B cell (primary cell): ENCODE data around the gene SLC2A13. TPM values are rescaled to one million over a fixed set of nuclear protein-coding genes. Genes with fewer than 3 reads are reported as not detected.

ENCODE experiments used
- ATAC-seq: fragments of 200-7000 bp; cut with Tn5 transposase; one replicate; pipeline ENCODE4 v1.10.0; 2021; ENCODE audit warnings: low read depth, mild to moderate bottlenecking, moderate number of reproducible peaks, moderate library complexity
- CTCF ChIA-PET: fragments of 350-600 bp; sonication (Branson Sonifier 250); formaldehyde crosslinking; loops from one replicate; lab custom pipeline; 2021; ENCODE audit warnings: antibody characterized with exemption, inconsistent platforms; lab: Charles Lee
- POLR2A ChIA-PET: fragments of 350-600 bp; sonication (Branson Sonifier 250); formaldehyde crosslinking; loops from one replicate; lab custom pipeline; 2021; ENCODE audit warnings: antibody characterized with exemption; lab: Charles Lee
- DNase-seq: peaks from one replicate; pipeline ENCODE4 v3.0.0; 2013
- H2AFZ ChIP-seq: 2 replicates; pipeline ENCODE4 v1.6.1; 2012; ENCODE audit warnings: mild to moderate bottlenecking, low read depth, low read length; ENCODE audit not compliant: insufficient read depth, poor library complexity, severe bottlenecking
- H3K27ac ChIP-seq, 2 donors: 1 replicate in 1 of 2; 2 replicates in 1 of 2; pipeline ENCODE4 v1.5.1; 2012 to 2013; ENCODE audit warnings: low read length in 2 of 2, mild to moderate bottlenecking in 2 of 2, moderate library complexity in 1 of 2
- H3K27me3 ChIP-seq, 4 experiments: fragments of 200-600 bp in 1 of 4; sonication (generic) in 1 of 4; replicated peaks in 1 of 4; 1 replicate in 2 of 4; 2 replicates in 2 of 4; pipeline versions ENCODE4 v1.6.1 to v1.7.0; 2013 to 2016; ENCODE audit warnings: low read length in 3 of 4, mild to moderate bottlenecking in 2 of 4, mixed read lengths in 1 of 4, moderate library complexity in 1 of 4; ENCODE audit not compliant: insufficient read depth in 4 of 4, control insufficient read depth in 3 of 4; ENCODE audit errors: control extremely low read depth in 1 of 4
- H3K36me3 ChIP-seq, 2 experiments: replicated peaks in 1 of 2; 1 replicate in 1 of 2; 2 replicates in 1 of 2; pipeline versions ENCODE4 v1.6.1 to v1.7.1; 2013; ENCODE audit warnings: low read length in 1 of 2; ENCODE audit not compliant: insufficient read depth in 2 of 2, control insufficient read depth in 1 of 2; ENCODE audit errors: control extremely low read depth in 1 of 2, extremely low read depth in 1 of 2
- H3K4me1 ChIP-seq, 2 donors: fragments of 200-600 bp in 1 of 2; sonication (generic) in 1 of 2; 1 replicate in 1 of 2; 2 replicates in 1 of 2; pipeline versions ENCODE4 v1.5.1 to v1.6.1; 2013 to 2017; ENCODE audit warnings: low read length in 2 of 2; ENCODE audit not compliant: control insufficient read depth in 2 of 2, insufficient read depth in 2 of 2
- H3K4me2 ChIP-seq: replicated peaks from 2 replicates; pipeline ENCODE3; 2012; ENCODE audit warnings: mild to moderate bottlenecking, low read depth, low read length; ENCODE audit not compliant: poor library complexity, severe bottlenecking
- H3K4me3 ChIP-seq, 5 experiments: fragments of 200-600 bp in 1 of 5; sonication (generic) in 1 of 5; 1 replicate in 3 of 5; 2 replicates in 2 of 5; pipeline versions ENCODE4 v1.5.1 to v1.7.0; 2011 to 2016; ENCODE audit warnings: low read length in 4 of 5, mild to moderate bottlenecking in 4 of 5, low read depth in 2 of 5, control low read depth in 1 of 5, moderate library complexity in 1 of 5; ENCODE audit not compliant: insufficient read depth in 1 of 5; ENCODE audit errors: control extremely low read depth in 1 of 5, extremely low read depth in 1 of 5
- H3K79me2 ChIP-seq: fragments of 200-600 bp; sonication (generic); one replicate; pipeline ENCODE4 v1.6.0; 2016; ENCODE audit warnings: low read length; ENCODE audit not compliant: control insufficient read depth, insufficient read depth
- H3K9ac ChIP-seq: fragments of 200-600 bp; sonication (generic); 2 replicates; pipeline ENCODE4 v1.6.1; 2017; ENCODE audit warnings: mild to moderate bottlenecking, low read length, moderate library complexity
- H3K9me3 ChIP-seq, 3 donors: one replicate each; pipeline versions ENCODE4 v1.6.1 to v1.7.1; 2013; ENCODE audit warnings: low read length in 2 of 3; ENCODE audit not compliant: control insufficient read depth in 2 of 3, insufficient read depth in 1 of 3; ENCODE audit errors: control extremely low read depth in 1 of 3
- H4K20me1 ChIP-seq: 2 replicates; pipeline ENCODE4 v1.6.0; 2012; ENCODE audit warnings: mild to moderate bottlenecking, low read length; ENCODE audit not compliant: insufficient read depth, control insufficient read depth, poor library complexity, severe bottlenecking
- H3K27ac Mint-ChIP-seq: one replicate; pipeline ENCODE4 v1.8.0; 2021; ENCODE audit warnings: mixed read lengths
- H3K27me3 Mint-ChIP-seq: one replicate; pipeline ENCODE4 v1.8.0; 2021; ENCODE audit warnings: mixed read lengths
- H3K4me1 Mint-ChIP-seq: one replicate; pipeline ENCODE4 v1.8.0; 2021; ENCODE audit warnings: mixed read lengths
- H3K4me3 Mint-ChIP-seq: one replicate; pipeline ENCODE4 v1.8.0; 2021; ENCODE audit warnings: mixed read lengths
- H3K9me3 Mint-ChIP-seq: one replicate; pipeline ENCODE4 v1.8.0; 2022; ENCODE audit warnings: mixed read lengths; ENCODE audit not compliant: insufficient read depth
- EZH2 ChIP-seq: IDR thresholded peaks from 2 replicates; pipeline ENCODE4 v1.6.1; 2012; ENCODE audit warnings: borderline replicate concordance, low read depth, mild to moderate bottlenecking, moderate library complexity, low read length; ENCODE audit not compliant: insufficient read depth, poor library complexity, severe bottlenecking
- WGBS: methylation state at CpG from one replicate; pipeline ENCODE4 v1.1.5; 2013; ENCODE audit warnings: missing lambda C conversion rate; ENCODE audit not compliant: insufficient coverage; 5-methylcytosine and 5-hydroxymethylcytosine counted together
- intact Hi-C: fragments of 100-400 bp; cut with micrococcal nuclease; formaldehyde crosslinking; loops from one replicate; pipeline ENCODE4 v1.10.0; 2022
- polyA plus RNA-seq: library from polyadenylated mRNA; depleted of rRNA; stranded (reverse); fragments of >200 nt; gene quantifications from 2 replicates; pipeline ENCODE4 v1.2.3, GENCODE V29; 2012
- small RNA-seq: library from RNA; depleted of rRNA; stranded (forward); fragments of <200 nt; gene quantifications from one replicate; pipeline ENCODE3, GENCODE V24; 2012; ENCODE audit warnings: low replicate concordance, low read depth; ENCODE audit not compliant: insufficient read length
- total RNA-seq, 2 donors: library from RNA; stranded (reverse); fragments of 120-200 nt in 1 of 2; gene quantifications; 1 replicate in 1 of 2; 2 replicates in 1 of 2; pipeline versions ENCODE4 v1.2.3 to v1.2.4, GENCODE V29; 2013 to 2022
- TF ChIP-seq, protein P1 (sequence below): fragments of 200-600 bp; IDR thresholded peaks from one replicate; pipeline ENCODE4 v1.8.0; 2022; ENCODE audit warnings: antibody characterized with exemption, mild to moderate bottlenecking

The SLC2A13 gene
- total and polyA plus RNA-seq, 2 donors (not counting 1 experiment from before 2014, with no cell fraction given) = 2.1 to 8.6 TPM

DNA sequence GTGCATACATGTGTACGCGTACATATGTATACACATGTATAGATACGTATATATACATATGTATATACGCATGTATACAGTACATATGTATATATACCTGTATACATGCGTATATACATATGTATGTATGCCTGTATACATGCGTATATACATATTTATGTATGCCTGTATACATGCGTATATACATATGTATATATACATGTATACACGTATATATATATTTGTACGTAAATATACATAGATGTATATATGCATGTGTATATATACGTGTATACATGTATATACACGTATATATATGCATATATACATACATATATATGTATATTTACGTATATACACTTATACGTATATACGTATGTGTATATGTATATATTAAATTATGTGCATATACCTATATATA lies 392.3 kb downstream of the SLC2A13 start:
- no peak overlapping the region for H3K4me2 ChIP-seq
- ChIA-PET CTCF (no interaction called here), POLR2A (no interaction called here)
- Mint-ChIP-seq H3K27me3 (no peaks in the 10 kb centered on the region), H3K4me3 (no peak overlapping the region), H3K4me1 (no peaks in the 10 kb centered on the region), H3K9me3 (no peaks in the 10 kb centered on the region), H3K27ac (no peak overlapping the region)
- no peak overlapping the region for H2AFZ ChIP-seq
- no peaks in the 10 kb centered on the region for H3K36me3 ChIP-seq
- H3K79me2 ChIP-seq = no peaks in the 10 kb centered on the region
- DNase-seq (no peak), ATAC-seq (no peak)
- intact Hi-C loops = no loop called here
- H3K27ac ChIP-seq = no peak overlapping the region
- H3K9me3 ChIP-seq = no peaks in the 10 kb centered on the region
- no peaks in the 10 kb centered on the region for H3K27me3 ChIP-seq
- no peak for TF ChIP-seq EZH2
- TF ChIP-seq, protein P1, sequence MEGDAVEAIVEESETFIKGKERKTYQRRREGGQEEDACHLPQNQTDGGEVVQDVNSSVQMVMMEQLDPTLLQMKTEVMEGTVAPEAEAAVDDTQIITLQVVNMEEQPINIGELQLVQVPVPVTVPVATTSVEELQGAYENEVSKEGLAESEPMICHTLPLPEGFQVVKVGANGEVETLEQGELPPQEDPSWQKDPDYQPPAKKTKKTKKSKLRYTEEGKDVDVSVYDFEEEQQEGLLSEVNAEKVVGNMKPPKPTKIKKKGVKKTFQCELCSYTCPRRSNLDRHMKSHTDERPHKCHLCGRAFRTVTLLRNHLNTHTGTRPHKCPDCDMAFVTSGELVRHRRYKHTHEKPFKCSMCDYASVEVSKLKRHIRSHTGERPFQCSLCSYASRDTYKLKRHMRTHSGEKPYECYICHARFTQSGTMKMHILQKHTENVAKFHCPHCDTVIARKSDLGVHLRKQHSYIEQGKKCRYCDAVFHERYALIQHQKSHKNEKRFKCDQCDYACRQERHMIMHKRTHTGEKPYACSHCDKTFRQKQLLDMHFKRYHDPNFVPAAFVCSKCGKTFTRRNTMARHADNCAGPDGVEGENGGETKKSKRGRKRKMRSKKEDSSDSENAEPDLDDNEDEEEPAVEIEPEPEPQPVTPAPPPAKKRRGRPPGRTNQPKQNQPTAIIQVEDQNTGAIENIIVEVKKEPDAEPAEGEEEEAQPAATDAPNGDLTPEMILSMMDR = no peak
- no peaks in the 10 kb centered on the region for H3K4me1 ChIP-seq
- H3K9ac ChIP-seq = no peak overlapping the region
- no peak overlapping the region for H3K4me3 ChIP-seq
- no CpG with 5 or more reads among the region's 14 CpGs for WGBS
- H4K20me1 ChIP-seq = no peaks in the 10 kb centered on the region

DNA sequence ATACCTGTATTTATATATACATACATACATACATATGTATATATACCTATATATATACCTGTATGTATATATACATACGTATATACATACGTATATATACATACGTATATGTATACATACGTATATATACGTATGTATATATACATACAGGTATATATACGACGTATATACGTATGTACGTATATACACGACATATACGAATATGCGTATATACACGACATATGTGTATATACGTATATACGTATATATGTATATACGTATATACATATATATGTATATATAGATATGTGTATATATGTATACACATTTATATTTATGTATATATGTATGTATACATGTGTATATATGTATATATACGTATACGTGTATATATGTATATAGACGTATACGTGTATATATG lies 393.5 kb downstream of the SLC2A13 start:
- WGBS = no CpG with 5 or more reads among the region's 20 CpGs
- DNase-seq (no peak), ATAC-seq (no peak)
- Histone ChIP-seq H3K79me2 (no peaks in the 10 kb centered on the region), H3K4me2 (no peak overlapping the region), H3K27me3 (no peaks in the 10 kb centered on the region), H3K9ac (no peak overlapping the region), H3K36me3 (no peaks in the 10 kb centered on the region), H3K4me3 (no peak overlapping the region), H2AFZ (no peak overlapping the region), H4K20me1 (no peaks in the 10 kb centered on the region), H3K4me1 (no peaks in the 10 kb centered on the region), H3K27ac (no peak overlapping the region), H3K9me3 (peaks cover 0 to 1% (median 0%) of the 10 kb centered on the region in 3 donors)
- ChIA-PET POLR2A (no interaction called here), CTCF (no interaction called here)
- intact Hi-C loops = no loop called here
- no peak overlapping the region for H3K4me3 Mint-ChIP-seq
- H3K9me3 Mint-ChIP-seq = no peaks in the 10 kb centered on the region
- H3K4me1 Mint-ChIP-seq = no peaks in the 10 kb centered on the region
- no peak overlapping the region for H3K27ac Mint-ChIP-seq
- TF ChIP-seq, protein P1 = no peak
- TF ChIP-seq EZH2 = no peak
- H3K27me3 Mint-ChIP-seq = no peaks in the 10 kb centered on the region

Small RNA genes lying within 50 kb of the gene (small RNA-seq; reads per million reads assigned to genes)
- not detected for gene RF00414

Other genes starting within 250 kb of the SLC2A13 start
- gene LRRK2, start 118.9 kb upstream of the SLC2A13 start, total RNA-seq = 56.5 and 60.2 TPM in 2 replicates
- gene LRRK2, start 118.9 kb upstream of the SLC2A13 start, polyA plus RNA-seq = 14.1 and 15.6 TPM in 2 replicates